Dendritic cell treated with granulocyte-macrophage colony-stimulating factor and Interleukin-4, amounts not matched to agents 40 ng/mL and 50 ng/mL, for 4 days (primary cell): ENCODE data around the gene MAP2K4.

ENCODE experiments used
- H3K27ac Mint-ChIP-seq: one replicate; pipeline ENCODE4 v1.8.0; 2022; ENCODE audit warnings: mild to moderate bottlenecking, mixed read lengths
- H3K27me3 Mint-ChIP-seq: one replicate; pipeline ENCODE4 v1.8.0; 2022; ENCODE audit warnings: mild to moderate bottlenecking, mixed read lengths
- H3K36me3 Mint-ChIP-seq: one replicate; pipeline ENCODE4 v1.8.0; 2022; ENCODE audit warnings: low read depth, mixed read lengths
- H3K4me1 Mint-ChIP-seq: one replicate; pipeline ENCODE4 v1.8.0; 2022; ENCODE audit warnings: low read depth, mixed read lengths
- H3K4me3 Mint-ChIP-seq: one replicate; pipeline ENCODE4 v1.8.0; 2022; ENCODE audit warnings: mild to moderate bottlenecking, moderate library complexity, mixed read lengths
- H3K9me3 Mint-ChIP-seq: one replicate; pipeline ENCODE4 v1.8.0; 2022; ENCODE audit warnings: mixed read lengths
- intact Hi-C: fragments of 100-400 bp; cut with micrococcal nuclease; formaldehyde crosslinking; loops from one replicate; pipeline ENCODE4 v1.15.0; 2022

MAP2K4 gene

GRCh38 chr17:12050646-12051225 is 30.1 kb downstream of the MAP2K4 start:
- peaks cover 34% of the 10 kb centered on the region for H3K4me1 Mint-ChIP-seq
- H3K27me3 Mint-ChIP-seq = no peaks in the 10 kb centered on the region
- H3K36me3 Mint-ChIP-seq = no peaks in the 10 kb centered on the region
- intact Hi-C loops = no loop called here
- no peak overlapping the region for H3K4me3 Mint-ChIP-seq
- H3K9me3 Mint-ChIP-seq = no peaks in the 10 kb centered on the region
- H3K27ac Mint-ChIP-seq = no peak overlapping the region

- intact Hi-C loops = no loop called here
- no peaks in the 10 kb centered on the region for H3K9me3 Mint-ChIP-seq
- no peaks in the 10 kb centered on the region for H3K27me3 Mint-ChIP-seq
- no peak overlapping the region for H3K4me3 Mint-ChIP-seq
- peaks cover 20% of the 10 kb centered on the region for H3K4me1 Mint-ChIP-seq
- peaks cover 11% of the 10 kb centered on the region for H3K36me3 Mint-ChIP-seq
- no peak overlapping the region for H3K27ac Mint-ChIP-seq
These were observed 32.9 kb downstream of the MAP2K4 start for GRCh38 chr17:12053552-12053951.

DNA sequence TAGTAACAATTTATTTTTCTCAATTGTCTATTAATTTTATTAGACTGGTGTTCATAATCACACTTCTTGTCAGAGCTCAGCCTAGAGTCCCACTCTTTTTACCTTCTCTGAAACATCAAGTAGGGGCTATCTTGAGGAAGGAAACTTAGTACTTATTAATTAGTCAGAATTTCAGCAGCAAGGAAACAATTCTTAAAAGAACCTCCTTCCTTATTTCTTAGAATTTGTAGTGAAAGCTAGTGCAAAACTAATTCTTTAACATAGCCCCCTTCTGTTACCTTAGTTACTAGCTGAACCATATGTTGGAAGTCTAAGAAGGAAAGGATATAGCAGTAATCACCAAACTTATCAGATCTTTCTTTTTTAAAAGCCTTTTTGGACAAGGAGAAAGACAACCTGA is 35.2 kb downstream of the MAP2K4 start:
- peaks cover 9% of the 10 kb centered on the region for H3K4me1 Mint-ChIP-seq
- H3K4me3 Mint-ChIP-seq = no peak overlapping the region
- no peaks in the 10 kb centered on the region for H3K9me3 Mint-ChIP-seq
- H3K27ac Mint-ChIP-seq = no peak overlapping the region
- intact Hi-C loops = no loop called here
- no peaks in the 10 kb centered on the region for H3K27me3 Mint-ChIP-seq
- H3K36me3 Mint-ChIP-seq = peaks cover 26% of the 10 kb centered on the region

GRCh38 chr17:12057520-12057919 is 36.8 kb downstream of the MAP2K4 start:
- Mint-ChIP-seq H3K4me1 (peaks cover 7% of the 10 kb centered on the region), H3K36me3 (peaks cover 36% of the 10 kb centered on the region), H3K4me3 (no peak overlapping the region), H3K9me3 (no peaks in the 10 kb centered on the region), H3K27me3 (no peaks in the 10 kb centered on the region), H3K27ac (no peak overlapping the region)
- intact Hi-C loops = no loop called here

GRCh38 chr17:12058535-12058934 is 37.9 kb downstream of the MAP2K4 start:
- intact Hi-C loops = no loop called here
- Mint-ChIP-seq H3K27ac (no peak overlapping the region), H3K9me3 (no peaks in the 10 kb centered on the region), H3K4me3 (no peak overlapping the region), H3K4me1 (peaks cover 7% of the 10 kb centered on the region), H3K36me3 (peaks cover 46% of the 10 kb centered on the region), H3K27me3 (no peaks in the 10 kb centered on the region)

- no peak overlapping the region for H3K4me3 Mint-ChIP-seq
- no peak overlapping the region for H3K27ac Mint-ChIP-seq
- peaks cover 56% of the 10 kb centered on the region for H3K36me3 Mint-ChIP-seq
- no peaks in the 10 kb centered on the region for H3K9me3 Mint-ChIP-seq
- peaks cover 3% of the 10 kb centered on the region for H3K4me1 Mint-ChIP-seq
- intact Hi-C loops = no loop called here
- H3K27me3 Mint-ChIP-seq = no peaks in the 10 kb centered on the region
These were observed 41.6 kb downstream of the MAP2K4 start for GRCh38 chr17:12062249-12062648.

DNA sequence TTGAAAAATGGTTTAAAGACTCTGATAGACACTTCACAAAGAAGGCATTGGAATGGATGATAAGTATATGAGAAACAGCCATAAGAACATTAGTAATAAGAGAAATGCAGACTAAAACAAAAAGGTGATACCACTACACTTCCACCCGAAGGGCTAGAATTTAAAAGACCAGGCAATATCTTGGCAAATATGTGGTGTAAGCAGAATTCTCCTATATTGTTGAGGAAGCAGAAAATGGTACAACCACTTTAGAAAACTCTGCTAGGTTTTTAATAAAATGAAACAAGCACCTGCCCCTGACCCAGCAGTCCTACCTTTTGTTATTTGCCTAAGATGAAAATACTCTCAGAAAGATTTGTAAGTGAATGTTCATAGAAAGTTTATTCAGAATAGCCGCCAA is 43.7 kb downstream of the MAP2K4 start:
- H3K4me3 Mint-ChIP-seq = no peak overlapping the region
- no peaks in the 10 kb centered on the region for H3K9me3 Mint-ChIP-seq
- peaks cover 49% of the 10 kb centered on the region for H3K36me3 Mint-ChIP-seq
- intact Hi-C loops = no loop called here
- no peaks in the 10 kb centered on the region for H3K27me3 Mint-ChIP-seq
- no peaks in the 10 kb centered on the region for H3K4me1 Mint-ChIP-seq
- H3K27ac Mint-ChIP-seq = no peak overlapping the region

GRCh38 chr17:12067485-12067884 is 46.8 kb downstream of the MAP2K4 start:
- Mint-ChIP-seq H3K27me3 (no peaks in the 10 kb centered on the region), H3K4me1 (no peaks in the 10 kb centered on the region), H3K4me3 (no peak overlapping the region), H3K36me3 (peaks cover 33% of the 10 kb centered on the region), H3K27ac (no peak overlapping the region), H3K9me3 (no peaks in the 10 kb centered on the region)
- intact Hi-C loops = no loop called here

DNA sequence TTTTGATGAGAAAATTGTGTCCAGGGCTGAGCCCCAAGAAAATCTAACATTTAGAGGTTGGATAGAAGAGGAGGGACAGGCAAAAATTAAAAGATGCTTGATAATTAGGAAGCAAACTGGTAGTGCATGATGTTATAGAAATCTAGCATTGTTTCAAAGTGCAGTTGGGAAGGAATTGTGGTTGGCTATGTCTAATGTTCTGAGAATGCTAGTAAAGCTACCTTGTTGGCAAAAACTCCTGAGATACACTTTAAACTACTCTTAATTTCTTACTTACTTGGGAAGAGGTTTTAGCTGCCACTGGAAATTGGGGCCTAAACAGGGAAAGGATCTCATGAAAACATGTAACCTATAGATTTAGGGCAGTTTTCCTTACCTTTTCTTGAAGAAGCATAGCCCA is 48.3 kb downstream of the MAP2K4 start:
- intact Hi-C loops = no loop called here
- no peaks in the 10 kb centered on the region for H3K4me1 Mint-ChIP-seq
- no peaks in the 10 kb centered on the region for H3K27me3 Mint-ChIP-seq
- no peak overlapping the region for H3K27ac Mint-ChIP-seq
- H3K4me3 Mint-ChIP-seq = no peak overlapping the region
- H3K36me3 Mint-ChIP-seq = peaks cover 25% of the 10 kb centered on the region
- no peaks in the 10 kb centered on the region for H3K9me3 Mint-ChIP-seq

- Mint-ChIP-seq H3K4me3 (no peak overlapping the region), H3K27me3 (no peaks in the 10 kb centered on the region), H3K4me1 (no peaks in the 10 kb centered on the region), H3K36me3 (peaks cover 29% of the 10 kb centered on the region), H3K9me3 (no peaks in the 10 kb centered on the region), H3K27ac (no peak overlapping the region)
- intact Hi-C loops = no loop called here
These were observed 49.9 kb downstream of the MAP2K4 start for GRCh38 chr17:12070561-12070960.

DNA sequence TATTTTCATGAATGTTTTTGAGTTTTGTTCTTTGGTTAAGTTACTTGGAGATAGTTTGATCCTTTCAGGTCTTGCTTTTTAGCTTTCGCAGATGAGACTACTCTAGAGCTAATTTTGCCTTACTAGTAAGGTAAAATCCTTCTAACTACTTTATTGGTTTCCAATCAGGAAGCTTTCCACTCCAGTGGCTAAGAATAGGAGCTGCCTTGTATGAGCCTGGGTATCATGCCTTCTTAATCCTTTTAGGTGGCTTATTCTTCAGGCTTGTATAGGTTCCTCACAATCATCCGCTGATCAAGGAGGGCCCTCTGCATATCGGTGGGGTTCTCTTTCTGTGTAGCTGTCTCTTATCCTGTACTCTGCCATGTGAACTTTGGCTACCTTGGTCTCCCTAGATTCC is 53.7 kb downstream of the MAP2K4 start:
- Mint-ChIP-seq H3K27me3 (no peaks in the 10 kb centered on the region), H3K4me1 (no peaks in the 10 kb centered on the region), H3K36me3 (peaks cover 55% of the 10 kb centered on the region), H3K9me3 (no peaks in the 10 kb centered on the region), H3K4me3 (no peak overlapping the region), H3K27ac (no peak overlapping the region)
- intact Hi-C loops = no loop called here

DNA sequence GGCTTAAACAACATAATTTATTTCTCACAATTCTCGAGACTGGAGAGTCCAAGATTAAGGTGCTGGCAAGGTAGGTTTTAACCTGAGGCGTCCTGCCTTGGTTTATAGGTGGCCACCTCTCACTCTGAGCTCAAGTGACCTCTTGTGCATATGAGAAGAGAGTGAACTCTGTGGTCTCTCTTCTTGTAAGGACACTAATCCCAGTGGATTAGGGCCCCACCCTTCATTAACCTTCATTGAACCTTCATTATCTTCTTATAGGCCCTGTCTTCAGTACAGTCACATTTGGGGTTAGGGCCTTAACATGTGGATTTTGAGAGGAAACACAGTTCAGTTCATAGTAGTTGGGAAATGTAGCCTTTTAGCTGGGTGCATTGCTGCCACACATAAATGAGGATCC is 57.1 kb downstream of the MAP2K4 start:
- H3K36me3 Mint-ChIP-seq = peaks cover 76% of the 10 kb centered on the region
- H3K4me1 Mint-ChIP-seq = no peaks in the 10 kb centered on the region
- no peak overlapping the region for H3K4me3 Mint-ChIP-seq
- no peaks in the 10 kb centered on the region for H3K9me3 Mint-ChIP-seq
- no peak overlapping the region for H3K27ac Mint-ChIP-seq
- intact Hi-C loops = no loop called here
- H3K27me3 Mint-ChIP-seq = no peaks in the 10 kb centered on the region

DNA sequence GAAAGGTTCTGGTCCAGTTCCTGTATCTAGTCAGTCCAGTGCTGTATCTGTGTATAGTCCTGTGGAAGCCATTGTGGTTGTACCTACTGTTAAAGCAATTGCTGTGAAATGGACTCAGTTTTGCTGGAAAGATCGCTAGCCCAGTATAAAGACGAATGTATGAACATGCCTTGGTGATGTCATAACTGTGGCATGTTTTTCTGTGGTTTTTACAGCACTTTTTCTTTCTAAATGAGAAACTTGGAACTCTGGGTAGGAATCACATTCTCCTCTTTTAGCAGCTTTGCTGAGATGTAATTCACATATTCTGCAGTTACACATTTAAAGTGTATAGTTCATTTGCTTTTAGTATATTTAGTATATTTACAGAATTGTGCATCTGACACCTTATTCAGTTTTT is 58.1 kb downstream of the MAP2K4 start:
- peaks cover 78% of the 10 kb centered on the region for H3K36me3 Mint-ChIP-seq
- no peak overlapping the region for H3K4me3 Mint-ChIP-seq
- no peaks in the 10 kb centered on the region for H3K27me3 Mint-ChIP-seq
- no peaks in the 10 kb centered on the region for H3K9me3 Mint-ChIP-seq
- intact Hi-C loops = no loop called here
- H3K4me1 Mint-ChIP-seq = no peaks in the 10 kb centered on the region
- no peak overlapping the region for H3K27ac Mint-ChIP-seq

DNA sequence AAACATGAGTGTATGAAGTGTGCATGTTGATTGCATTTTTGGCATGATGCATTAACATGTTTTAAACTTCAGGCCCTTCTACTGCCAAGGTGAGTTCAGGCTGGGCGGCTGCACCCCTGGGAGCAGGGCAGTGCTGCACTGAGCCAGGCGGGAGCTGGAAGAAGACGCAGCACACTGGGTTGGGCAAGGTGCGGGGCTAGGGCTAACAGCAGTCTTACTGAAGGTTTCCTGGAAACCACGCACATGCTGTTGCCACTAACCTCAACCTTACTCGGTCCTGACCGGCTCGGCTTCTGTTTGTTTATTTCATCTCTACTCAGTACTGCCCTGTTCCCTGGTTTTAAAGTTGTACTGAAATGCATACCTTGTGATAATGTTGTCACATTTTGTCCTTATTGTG is 61.0 kb downstream of the MAP2K4 start:
- Mint-ChIP-seq H3K4me1 (no peaks in the 10 kb centered on the region), H3K27ac (no peak overlapping the region), H3K27me3 (no peaks in the 10 kb centered on the region), H3K9me3 (no peaks in the 10 kb centered on the region), H3K36me3 (peaks cover 65% of the 10 kb centered on the region), H3K4me3 (no peak overlapping the region)
- intact Hi-C loops = no loop called here

GRCh38 chr17:12085076-12085949 is 64.6 kb downstream of the MAP2K4 start:
- H3K27ac Mint-ChIP-seq = no peak overlapping the region
- H3K9me3 Mint-ChIP-seq = no peaks in the 10 kb centered on the region
- intact Hi-C loops = no loop called here
- H3K36me3 Mint-ChIP-seq = peaks cover 63% of the 10 kb centered on the region
- H3K4me1 Mint-ChIP-seq = peaks cover 11% of the 10 kb centered on the region
- H3K4me3 Mint-ChIP-seq = no peak overlapping the region
- H3K27me3 Mint-ChIP-seq = no peaks in the 10 kb centered on the region
